BLaER1 treated with 17β-estradiol and CSF1 and Interleukin-3, amounts not matched to agents 10 nM and 100 nM (cell line): ENCODE measurements around the gene TTC33.

Source experiments
- H3K27ac ChIP-seq, 11 experiments: shearing (Covaris generic); formaldehyde crosslinking; 2 replicates each; pipeline ENCODE4 v1.8.1; 2022
- H3K27me3 ChIP-seq, 11 experiments: shearing (Covaris generic); formaldehyde crosslinking; 2 replicates each; pipeline ENCODE4 v1.8.1; 2022
- H3K36me3 ChIP-seq, 11 experiments: shearing (Covaris generic); formaldehyde crosslinking; 2 replicates each; pipeline ENCODE4 v1.8.1; 2022
- H3K4me1 ChIP-seq, 10 experiments: shearing (Covaris generic); formaldehyde crosslinking; 2 replicates each; pipeline ENCODE4 v1.8.1; 2022
- H3K4me2 ChIP-seq, 11 experiments: shearing (Covaris generic); formaldehyde crosslinking; 2 replicates each; pipeline ENCODE4 v1.8.1; 2022
- H3K4me3 ChIP-seq, 10 experiments: shearing (Covaris generic); formaldehyde crosslinking; 2 replicates each; pipeline ENCODE4 v1.8.1; 2022
- H3K9ac ChIP-seq, 11 experiments: shearing (Covaris generic); formaldehyde crosslinking; 2 replicates each; pipeline ENCODE4 v1.8.1; 2022
- H3K9me3 ChIP-seq, 11 experiments: shearing (Covaris generic); formaldehyde crosslinking; replicated peaks in 1 of 11; 2 replicates each; pipeline ENCODE4 v1.8.1; 2022
- H4K20me1 ChIP-seq, 11 experiments: shearing (Covaris generic); formaldehyde crosslinking; 2 replicates each; pipeline ENCODE4 v1.8.1; 2022
- Cebpa-rat ChIP-seq, 11 experiments: shearing (Covaris generic); IDR thresholded peaks; 2 replicates each; pipeline ENCODE4 v1.8.1; 2022

The TTC33 gene

GRCh38 chr5:40485021-40485998 is 270.5 kb downstream of the TTC33 start:
- H3K27ac ChIP-seq, result peak overlapping the region; percentile 88 to 98 (median 95)
- peak in 2 of 11 experiments; percentile 48 to 51; a peak in 2 of 22 replicates for TF ChIP-seq Cebpa-rat (IDR thresholded peaks at IDR 0.05)
- peaks cover 0 to 9% (median 0%) of the 10 kb centered on the region in 11 experiments; a peak in 3 of 22 replicates for H3K9me3 ChIP-seq
- H3K4me3 ChIP-seq, result peak overlapping the region in 2 of 10 experiments; percentile 18 to 25; a peak in 1 of 20 replicates
- H3K27me3 ChIP-seq, result no peaks in the 10 kb centered on the region
- no peaks in the 10 kb centered on the region for H4K20me1 ChIP-seq
- H3K4me1 ChIP-seq, result peaks cover 64 to 80% (median 72%) of the 10 kb centered on the region in 10 experiments
- H3K9ac ChIP-seq, result peak overlapping the region; percentile 72 to 87 (median 81)
- peak overlapping the region; percentile 63 to 91 (median 75) for H3K4me2 ChIP-seq
- no peaks in the 10 kb centered on the region for H3K36me3 ChIP-seq

- no peak for TF ChIP-seq Cebpa-rat (IDR thresholded peaks at IDR 0.05)
- peak overlapping the region; percentile 63 to 91 (median 75) for H3K4me2 ChIP-seq
- H3K27ac ChIP-seq, result peak overlapping the region; percentile 88 to 98 (median 95)
- H3K9me3 ChIP-seq, result peaks cover 0 to 9% (median 0%) of the 10 kb centered on the region in 11 experiments; a peak in 4 of 22 replicates
- peak overlapping the region in 10 of 11 experiments; percentile 73 to 87 (median 82); a peak in 18 of 22 replicates for H3K9ac ChIP-seq
- no peak overlapping the region for H3K4me3 ChIP-seq
- no peaks in the 10 kb centered on the region for H4K20me1 ChIP-seq
- H3K4me1 ChIP-seq, result peaks cover 62 to 72% (median 64%) of the 10 kb centered on the region in 10 experiments
- H3K36me3 ChIP-seq, result no peaks in the 10 kb centered on the region
- H3K27me3 ChIP-seq, result no peaks in the 10 kb centered on the region
Measured at GRCh38 chr5:40484495-40484894, 271.3 kb downstream of the TTC33 start.

GRCh38 chr5:40483316-40483715 is 272.4 kb downstream of the TTC33 start:
- H3K4me1 ChIP-seq, result peaks cover 50 to 60% (median 53%) of the 10 kb centered on the region in 10 experiments
- H3K4me2 ChIP-seq, result peak overlapping the region in 9 of 11 experiments; percentile 11 to 90 (median 75); a peak in 11 of 22 replicates
- no peaks in the 10 kb centered on the region for H3K27me3 ChIP-seq
- no peaks in the 10 kb centered on the region for H3K36me3 ChIP-seq
- no peak overlapping the region for H3K9ac ChIP-seq
- no peak for TF ChIP-seq Cebpa-rat (IDR thresholded peaks at IDR 0.05)
- no peak overlapping the region for H3K4me3 ChIP-seq
- H4K20me1 ChIP-seq, result no peaks in the 10 kb centered on the region
- peak overlapping the region in 8 of 11 experiments; percentile 88 to 98 (median 96); a peak in 15 of 22 replicates for H3K27ac ChIP-seq
- peaks cover 0 to 9% (median 0%) of the 10 kb centered on the region in 11 experiments; a peak in 4 of 22 replicates for H3K9me3 ChIP-seq

- Histone ChIP-seq H4K20me1 (no peaks in the 10 kb centered on the region), H3K27me3 (no peaks in the 10 kb centered on the region), H3K36me3 (no peaks in the 10 kb centered on the region), H3K27ac (no peak overlapping the region), H3K4me3 (no peak overlapping the region), H3K9ac (no peak overlapping the region), H3K9me3 (peaks cover 0 to 9% (median 0%) of the 10 kb centered on the region in 11 experiments; a peak in 4 of 22 replicates), H3K4me1 (peaks cover 29 to 39% (median 32%) of the 10 kb centered on the region in 10 experiments), H3K4me2 (peak overlapping the region in 1 of 11 experiments; percentile 27; a peak in 1 of 22 replicates)
- no peak for TF ChIP-seq Cebpa-rat (IDR thresholded peaks at IDR 0.05)
Measured at GRCh38 chr5:40481241-40481640, 274.5 kb downstream of the TTC33 start.

GRCh38 chr5:40480392-40480791 is 275.4 kb downstream of the TTC33 start:
- H3K27ac ChIP-seq, result no peak overlapping the region
- TF ChIP-seq Cebpa-rat (IDR thresholded peaks at IDR 0.05), result no peak
- H3K4me2 ChIP-seq, result no peak overlapping the region

GRCh38 chr5:40479939-40480338 is 275.8 kb downstream of the TTC33 start:
- H4K20me1 ChIP-seq, result no peaks in the 10 kb centered on the region
- H3K27ac ChIP-seq, result no peak overlapping the region
- H3K4me1 ChIP-seq, result peaks cover 16 to 26% (median 19%) of the 10 kb centered on the region in 10 experiments
- H3K4me2 ChIP-seq, result no peak overlapping the region
- H3K36me3 ChIP-seq, result no peaks in the 10 kb centered on the region
- no peak overlapping the region for H3K4me3 ChIP-seq
- TF ChIP-seq Cebpa-rat (IDR thresholded peaks at IDR 0.05), result no peak
- no peak overlapping the region for H3K9ac ChIP-seq
- H3K27me3 ChIP-seq, result no peaks in the 10 kb centered on the region
- H3K9me3 ChIP-seq, result peaks cover 0 to 12% (median 2%) of the 10 kb centered on the region in 11 experiments; a peak in 9 of 22 replicates

More at GRCh38 chr5:40480392-40480791, 275.4 kb downstream of the TTC33 start:
- Histone ChIP-seq H4K20me1 (no peaks in the 10 kb centered on the region), H3K27me3 (no peaks in the 10 kb centered on the region), H3K9me3 (peaks cover 0 to 9% (median 0%) of the 10 kb centered on the region in 11 experiments; a peak in 5 of 22 replicates), H3K4me1 (peaks cover 21 to 31% (median 24%) of the 10 kb centered on the region in 10 experiments), H3K36me3 (no peaks in the 10 kb centered on the region), H3K9ac (no peak overlapping the region), H3K4me3 (no peak overlapping the region)

- peaks cover 4 to 15% (median 8%) of the 10 kb centered on the region in 10 experiments; a peak in 17 of 20 replicates for H3K4me1 ChIP-seq
- H3K36me3 ChIP-seq, result no peaks in the 10 kb centered on the region
- H3K4me2 ChIP-seq, result no peak overlapping the region
Measured at GRCh38 chr5:40478766-40479165, 277.0 kb downstream of the TTC33 start.

GRCh38 chr5:40477856-40478546 is 277.8 kb downstream of the TTC33 start:
- Histone ChIP-seq H3K36me3 (no peaks in the 10 kb centered on the region), H3K4me2 (no peak overlapping the region), H3K9ac (no peak overlapping the region), H3K4me1 (peaks cover 0 to 7% (median under 1%) of the 10 kb centered on the region in 10 experiments; a peak in 7 of 20 replicates), H3K27me3 (no peaks in the 10 kb centered on the region), H3K9me3 (peaks cover 6 to 27% (median 13%) of the 10 kb centered on the region in 11 experiments; a peak in 19 of 22 replicates), H3K27ac (no peak overlapping the region), H4K20me1 (no peaks in the 10 kb centered on the region), H3K4me3 (no peak overlapping the region)
- TF ChIP-seq Cebpa-rat (IDR thresholded peaks at IDR 0.05), result no peak

More at GRCh38 chr5:40478766-40479165, 277.0 kb downstream of the TTC33 start:
- Histone ChIP-seq H4K20me1 (no peaks in the 10 kb centered on the region), H3K9me3 (peaks cover 5 to 24% (median 12%) of the 10 kb centered on the region in 11 experiments; a peak in 19 of 22 replicates), H3K4me3 (no peak overlapping the region), H3K27ac (no peak overlapping the region), H3K9ac (no peak overlapping the region), H3K27me3 (no peaks in the 10 kb centered on the region)
- TF ChIP-seq Cebpa-rat (IDR thresholded peaks at IDR 0.05), result no peak
